Stimulated activated CD4-positive, alpha-beta T cell treated with anti-CD3 and anti-CD28 coated beads, TNF-alpha, amount 100 ng/mL, for 4 hours (primary cell): ENCODE data around the gene KRTAP24-1.

Source experiments
- DNase-seq, 3 experiments: peaks; one replicate each; pipeline ENCODE4 v3.0.0-alpha.2; 2020; ENCODE audit warnings: low read depth in 3 of 3

The KRTAP24-1 gene

GRCh38 chr21:30234050-30234449 lies 48.7 kb downstream of the KRTAP24-1 start:
- no peak for DNase-seq

- no peak for DNase-seq
These were observed 49.3 kb downstream of the KRTAP24-1 start for GRCh38 chr21:30233228-30234020.

- no peak for DNase-seq
These were observed 50.7 kb downstream of the KRTAP24-1 start for GRCh38 chr21:30232011-30232410.
